ENCODE data around the gene SCN1A.
"Not testable (repeated sequence)": the region's sequence is repeated elsewhere in the genome, so short reads cannot be mapped to it uniquely, and the experiment has no call there.

SCN1A gene

DNA sequence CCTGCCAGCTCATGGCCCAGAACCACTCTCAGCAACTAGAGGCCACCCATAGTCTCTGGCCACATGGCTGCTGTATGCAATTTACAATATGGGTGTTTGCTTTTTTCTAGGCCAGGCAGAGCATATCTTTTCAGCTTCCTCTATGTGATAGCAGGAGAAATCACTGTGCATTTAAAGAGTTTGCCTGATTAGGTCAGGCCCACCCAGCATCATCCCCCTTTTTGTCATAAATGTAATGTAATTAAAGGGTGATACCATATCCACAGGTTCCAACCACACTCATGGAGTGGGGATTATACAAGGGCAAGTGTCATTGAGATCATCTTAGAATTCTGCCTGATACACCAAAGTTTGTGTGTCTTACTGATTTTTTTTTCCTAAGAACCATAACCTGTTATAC, 102.5 kb downstream of the SCN1A start:
- H3K27ac ChIP-seq, result no peak overlapping the region
- TF ChIP-seq, protein P1, sequence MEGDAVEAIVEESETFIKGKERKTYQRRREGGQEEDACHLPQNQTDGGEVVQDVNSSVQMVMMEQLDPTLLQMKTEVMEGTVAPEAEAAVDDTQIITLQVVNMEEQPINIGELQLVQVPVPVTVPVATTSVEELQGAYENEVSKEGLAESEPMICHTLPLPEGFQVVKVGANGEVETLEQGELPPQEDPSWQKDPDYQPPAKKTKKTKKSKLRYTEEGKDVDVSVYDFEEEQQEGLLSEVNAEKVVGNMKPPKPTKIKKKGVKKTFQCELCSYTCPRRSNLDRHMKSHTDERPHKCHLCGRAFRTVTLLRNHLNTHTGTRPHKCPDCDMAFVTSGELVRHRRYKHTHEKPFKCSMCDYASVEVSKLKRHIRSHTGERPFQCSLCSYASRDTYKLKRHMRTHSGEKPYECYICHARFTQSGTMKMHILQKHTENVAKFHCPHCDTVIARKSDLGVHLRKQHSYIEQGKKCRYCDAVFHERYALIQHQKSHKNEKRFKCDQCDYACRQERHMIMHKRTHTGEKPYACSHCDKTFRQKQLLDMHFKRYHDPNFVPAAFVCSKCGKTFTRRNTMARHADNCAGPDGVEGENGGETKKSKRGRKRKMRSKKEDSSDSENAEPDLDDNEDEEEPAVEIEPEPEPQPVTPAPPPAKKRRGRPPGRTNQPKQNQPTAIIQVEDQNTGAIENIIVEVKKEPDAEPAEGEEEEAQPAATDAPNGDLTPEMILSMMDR (conservative IDR thresholded peaks at IDR 0.05), result no peak

DNA sequence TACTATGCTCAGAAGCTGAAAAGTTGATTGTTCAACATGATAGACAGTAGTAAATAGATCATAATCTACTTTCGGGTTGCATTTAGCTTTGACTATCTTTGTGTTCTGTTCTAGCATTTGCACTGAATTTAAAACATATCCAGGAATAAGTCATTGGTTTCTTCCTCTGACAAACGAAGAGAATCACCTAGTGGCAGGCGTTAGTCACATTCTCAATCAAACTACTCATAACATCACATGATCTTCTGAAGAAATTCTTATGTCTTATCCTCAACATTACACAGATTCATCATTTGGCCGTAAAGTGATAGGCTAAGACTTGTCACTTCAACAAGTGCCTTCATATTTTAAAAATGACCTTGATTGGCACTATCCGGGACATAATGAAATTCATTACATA, 110.6 kb downstream of the SCN1A start:
- TF ChIP-seq, protein P1 (conservative IDR thresholded peaks at IDR 0.05), result no peak
- no peak overlapping the region for H3K27ac ChIP-seq

DNA sequence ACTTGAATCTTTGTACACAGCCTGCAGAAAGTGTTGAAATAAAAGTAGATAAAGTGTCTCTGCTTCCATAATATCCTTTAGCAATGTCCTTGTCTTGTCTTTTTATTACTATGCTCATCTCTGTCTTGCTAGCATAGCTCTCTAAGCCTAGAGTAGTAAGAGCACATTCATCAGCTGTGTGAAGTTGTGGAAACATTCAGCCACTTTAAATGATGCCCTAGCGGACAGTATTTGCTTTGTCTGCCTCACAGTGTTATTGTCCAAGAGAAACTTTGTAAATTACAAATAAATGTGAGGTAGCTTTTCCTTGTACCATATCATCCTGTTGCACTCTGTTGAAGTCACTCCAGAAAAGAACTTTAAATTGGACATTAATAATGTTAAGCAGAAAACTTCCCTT, 113.9 kb downstream of the SCN1A start:
- TF ChIP-seq, protein P1 (conservative IDR thresholded peaks at IDR 0.05), result no peak
- no peak overlapping the region for H3K27ac ChIP-seq

DNA sequence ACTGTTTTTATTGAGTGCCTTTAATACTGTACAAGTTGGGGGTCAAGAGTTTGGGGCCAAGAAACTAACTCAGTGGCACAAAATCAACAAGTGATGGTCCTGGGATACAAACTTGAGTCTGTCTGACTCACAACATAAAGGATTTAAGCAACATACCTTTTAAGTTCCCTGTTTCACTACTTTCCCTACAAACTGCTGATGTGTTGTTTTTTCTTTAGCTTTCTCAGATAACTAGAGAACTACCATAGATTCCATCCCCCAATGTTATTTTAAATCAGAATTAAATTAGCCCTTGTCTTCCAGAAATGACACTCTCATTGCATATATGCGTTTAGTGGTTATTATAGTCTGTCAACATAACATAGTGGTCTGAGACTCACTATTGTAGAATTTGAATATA, 116.2 kb downstream of the SCN1A start:
- TF ChIP-seq, protein P1 (conservative IDR thresholded peaks at IDR 0.05), result no peak
- no peak overlapping the region for H3K27ac ChIP-seq

DNA sequence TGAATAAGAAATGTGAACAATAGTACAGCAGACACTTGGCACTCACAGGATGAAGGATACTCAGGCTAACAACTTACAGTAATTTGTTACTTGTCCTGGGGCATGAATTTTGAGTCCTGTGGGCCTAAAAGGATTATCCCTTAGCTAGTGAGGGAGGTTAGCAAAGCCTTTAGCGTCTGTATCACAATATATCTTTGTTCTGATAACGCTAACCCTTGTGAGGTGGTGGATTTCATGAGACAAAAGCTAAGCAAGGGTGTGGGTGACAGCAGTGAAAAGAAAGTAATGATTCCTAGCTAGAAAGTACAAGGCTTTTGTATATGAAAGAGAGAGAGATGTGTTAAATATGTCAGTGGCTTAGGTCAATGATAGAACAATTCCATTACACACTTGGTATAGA, 127.4 kb downstream of the SCN1A start:
- TF ChIP-seq, protein P1 (conservative IDR thresholded peaks at IDR 0.05), result no peak
- H3K27ac ChIP-seq, result no peak overlapping the region

DNA sequence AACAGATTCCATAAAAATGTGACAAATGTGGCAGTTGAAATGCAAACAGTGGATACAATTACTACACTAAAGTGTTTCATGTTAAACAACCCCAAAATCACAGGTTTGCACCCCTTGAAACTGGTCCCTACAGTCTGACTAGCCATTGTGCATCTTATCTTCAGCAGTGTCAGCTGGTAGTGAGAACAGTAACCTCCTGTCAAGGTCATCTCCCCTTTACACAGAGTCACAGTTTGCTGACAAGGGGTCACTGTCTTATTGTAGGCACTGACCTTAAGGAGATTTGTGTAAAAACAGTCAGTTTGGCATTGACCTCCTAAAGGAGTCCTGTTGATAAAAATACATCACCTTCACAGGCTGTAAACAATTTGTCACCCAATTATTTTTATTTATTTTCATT, 137.0 kb downstream of the SCN1A start:
- TF ChIP-seq, protein P1 (conservative IDR thresholded peaks at IDR 0.05), result no peak
- no peak overlapping the region for H3K27ac ChIP-seq

DNA sequence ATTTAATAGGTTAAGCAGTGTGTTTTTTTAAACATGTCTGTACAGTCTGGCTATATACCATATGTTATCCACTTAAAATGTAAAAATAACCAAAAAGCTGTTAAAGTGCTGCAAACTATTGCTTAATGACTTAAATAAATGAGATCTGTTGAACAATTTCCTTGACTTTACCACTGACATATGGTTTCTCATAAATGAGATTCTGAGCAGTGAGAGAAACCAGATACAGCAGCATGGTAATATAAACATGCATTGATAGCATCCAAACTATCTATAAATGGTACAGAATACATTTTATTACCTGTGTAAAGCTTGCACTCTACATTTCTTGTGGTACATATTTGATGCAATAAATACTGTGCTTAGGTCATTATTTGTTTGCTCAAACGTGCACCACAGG, 138.0 kb downstream of the SCN1A start:
- no peak overlapping the region for H3K27ac ChIP-seq
- TF ChIP-seq, protein P1 (conservative IDR thresholded peaks at IDR 0.05), result no peak

DNA sequence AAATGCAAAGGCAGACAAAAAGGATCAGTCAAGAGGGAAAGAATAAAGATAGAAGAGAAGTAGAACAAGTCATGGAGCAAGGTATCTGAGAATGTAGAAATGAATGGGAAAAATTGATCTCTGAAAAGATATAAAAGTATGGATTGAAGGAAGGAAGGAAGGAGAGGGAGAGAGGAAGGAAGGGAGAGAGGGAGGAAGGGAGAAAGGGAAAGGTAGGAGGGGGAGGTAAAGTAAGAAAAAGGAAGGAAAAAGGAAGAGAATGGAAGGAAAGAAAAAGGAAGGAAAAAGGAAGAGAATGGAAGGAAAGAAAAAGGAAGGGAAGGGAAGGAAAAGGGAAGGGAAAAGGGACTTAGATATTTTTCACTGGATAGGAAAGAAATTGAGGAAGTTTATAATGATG, 142.7 kb downstream of the SCN1A start:
- no peak overlapping the region for H3K27ac ChIP-seq
- TF ChIP-seq, protein P1 (conservative IDR thresholded peaks at IDR 0.05), result no peak

DNA sequence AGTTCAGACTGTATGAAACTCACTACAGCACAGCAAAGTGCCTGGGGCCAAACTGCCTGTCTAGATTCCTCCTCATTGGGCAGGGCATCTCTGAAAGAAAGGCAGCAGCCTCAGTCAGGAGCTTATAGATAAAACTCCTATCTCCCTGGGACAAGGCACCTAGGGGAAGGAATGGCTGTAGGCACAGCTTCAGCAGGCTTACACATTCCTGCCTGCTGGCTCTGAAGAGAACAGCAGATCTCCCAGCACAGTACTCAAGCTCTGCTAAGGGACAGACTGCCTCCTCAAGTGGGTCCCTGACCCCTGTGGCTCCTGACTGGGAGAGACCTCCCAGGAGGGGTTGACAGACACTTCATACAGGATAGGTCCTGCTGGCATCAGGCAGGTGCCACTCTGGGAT, 155.7 kb downstream of the SCN1A start:
- not testable (repeated sequence) for H3K27ac ChIP-seq
